NCI-H345 (cell line): ENCODE measurements around the gene FARS2.

Experiments
- DNase-seq: peaks from one replicate; lab custom pipeline; 2025; lab: John Stamatoyannopoulos, UW

The FARS2 gene

GRCh38 chr6:5326022-5326641, 64.8 kb downstream of the FARS2 start:
- no peak for DNase-seq

- no peak for DNase-seq
Measured at GRCh38 chr6:5328800-5329199, 67.5 kb downstream of the FARS2 start.

- no peak for DNase-seq
Measured at GRCh38 chr6:5331845-5332442, 70.6 kb downstream of the FARS2 start.

- DNase-seq, result no peak
Measured at GRCh38 chr6:5333658-5334057, 72.3 kb downstream of the FARS2 start.

- DNase-seq, result no peak
Measured at GRCh38 chr6:5334341-5334740, 73.0 kb downstream of the FARS2 start.

GRCh38 chr6:5335020-5335419, 73.7 kb downstream of the FARS2 start:
- DNase-seq, result no peak

- no peak for DNase-seq
Measured at GRCh38 chr6:5337573-5337972, 76.3 kb downstream of the FARS2 start.

- DNase-seq, result no peak
Measured at GRCh38 chr6:5338177-5338960, 77.1 kb downstream of the FARS2 start.

- DNase-seq, result no peak
Measured at GRCh38 chr6:5339786-5340185, 78.5 kb downstream of the FARS2 start.

- no peak for DNase-seq
Measured at GRCh38 chr6:5341845-5342244, 80.5 kb downstream of the FARS2 start.

GRCh38 chr6:5343998-5344397, 82.7 kb downstream of the FARS2 start:
- no peak for DNase-seq

GRCh38 chr6:5345324-5345723, 84.0 kb downstream of the FARS2 start:
- no peak for DNase-seq

- no peak for DNase-seq
Measured at GRCh38 chr6:5351552-5352210, 90.4 kb downstream of the FARS2 start.

- no peak for DNase-seq
Measured at GRCh38 chr6:5353971-5354370, 92.7 kb downstream of the FARS2 start.

- DNase-seq, result no peak
Measured at GRCh38 chr6:5357486-5357885, 96.2 kb downstream of the FARS2 start.

- DNase-seq, result peak; percentile 3
Measured at GRCh38 chr6:5359417-5359816, 98.1 kb downstream of the FARS2 start.

GRCh38 chr6:5361396-5361795, 100.1 kb downstream of the FARS2 start:
- DNase-seq, result no peak

- no peak for DNase-seq
Measured at GRCh38 chr6:5365436-5366195, 104.3 kb downstream of the FARS2 start.

GRCh38 chr6:5366941-5367340, 105.6 kb downstream of the FARS2 start:
- DNase-seq, result no peak

- DNase-seq, result no peak
Measured at GRCh38 chr6:5367510-5367909, 106.2 kb downstream of the FARS2 start.

GRCh38 chr6:5373430-5373829, 112.1 kb downstream of the FARS2 start:
- DNase-seq, result no peak

- no peak for DNase-seq
Measured at GRCh38 chr6:5378331-5378730, 117.0 kb downstream of the FARS2 start.
